ENCODE results near the gene RASSF9. TPM values are rescaled to one million over a fixed set of nuclear protein-coding genes. Genes with fewer than 3 reads are reported as not detected.

Gene RASSF9
- total and polyA plus RNA-seq, 10 of the 15 experiments (the other 5 are each of a cell fraction or from before 2014, with no cell fraction given), result under 0.01 to 0.10 TPM; not detected in 8

DNA sequence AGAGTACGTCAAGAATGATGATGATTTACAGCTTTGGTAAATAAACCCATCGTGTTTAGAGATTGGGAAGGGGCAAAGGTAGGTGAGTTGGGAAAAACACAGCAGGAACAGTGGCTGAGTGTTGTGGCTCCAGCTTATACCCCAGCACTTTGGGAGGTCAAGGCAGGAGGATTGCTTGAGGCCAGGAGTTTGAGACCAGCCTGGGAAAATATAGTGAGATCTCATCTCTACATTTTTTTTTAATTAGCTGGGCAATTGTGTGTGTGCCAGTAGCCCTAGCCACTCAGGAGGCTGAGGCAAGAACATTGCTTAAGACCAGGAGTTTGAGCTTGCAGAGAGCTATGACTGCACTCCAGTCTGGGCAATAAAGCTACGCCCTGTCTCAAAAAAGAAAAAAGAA is 77.1 kb downstream of the RASSF9 start:
- in situ Hi-C loops (cut with MboI) (no loop called here), intact Hi-C loops (cut with micrococcal nuclease; ENCODE audit: unreplicated experiment) (no loop called here)
- Histone ChIP-seq H3K4me1 (ENCODE audit: control insufficient read depth, insufficient read depth, low read length) (no peaks in the 10 kb centered on the region), H3K9me3 (replicated peaks; ENCODE audit: control insufficient read depth, insufficient read depth, low read length) (no peaks in the 10 kb centered on the region; the same call in 2 of the 3 replicates), H3K79me2 (ENCODE audit: control insufficient read depth, insufficient read depth, low read length) (no peaks in the 10 kb centered on the region), H3K27me3 (replicated peaks in 1 of 2; ENCODE audit: control insufficient read depth in 2 of 2, insufficient read depth in 2 of 2, low read length in 1 of 2) (no peaks in the 10 kb centered on the region), H4K20me1 (ENCODE audit: control insufficient read depth, insufficient read depth) (no peaks in the 10 kb centered on the region), H3K9ac (ENCODE audit: control insufficient read depth, insufficient read depth, low read length) (no peak overlapping the region), H3K27ac (ENCODE audit: control insufficient read depth, insufficient read depth) (no peak overlapping the region), H2AFZ (ENCODE audit: control insufficient read depth, low read depth, low read length) (no peak overlapping the region), H3K4me2 (ENCODE audit: control insufficient read depth, insufficient read depth) (no peak overlapping the region), H3K4me3 (no peak overlapping the region), H3K36me3 (ENCODE audit: control insufficient read depth in 2 of 2, insufficient read depth in 2 of 2, low read length in 1 of 2) (no peaks in the 10 kb centered on the region)
- TF ChIP-seq CREB1 (IDR thresholded peaks at IDR 0.05; ENCODE audit: low read depth) (no peak), RAD21 (IDR thresholded peaks at IDR 0.05; ENCODE audit: insufficient read depth, low read depth, low read length) (no peak), SIX5 (IDR thresholded peaks at IDR 0.05; ENCODE audit: low read depth, low read length, severe bottlenecking) (no peak), POLR2A (IDR thresholded peaks at IDR 0.05; ENCODE audit: low read depth, low read length) (no peak), CHD2 (IDR thresholded peaks at IDR 0.05; ENCODE audit: borderline replicate concordance, low read depth, low read length) (no peak), NFYA (IDR thresholded peaks at IDR 0.05; ENCODE audit: borderline replicate concordance, low read depth, low read length) (no peak)
- TF ChIP-seq, protein P1, sequence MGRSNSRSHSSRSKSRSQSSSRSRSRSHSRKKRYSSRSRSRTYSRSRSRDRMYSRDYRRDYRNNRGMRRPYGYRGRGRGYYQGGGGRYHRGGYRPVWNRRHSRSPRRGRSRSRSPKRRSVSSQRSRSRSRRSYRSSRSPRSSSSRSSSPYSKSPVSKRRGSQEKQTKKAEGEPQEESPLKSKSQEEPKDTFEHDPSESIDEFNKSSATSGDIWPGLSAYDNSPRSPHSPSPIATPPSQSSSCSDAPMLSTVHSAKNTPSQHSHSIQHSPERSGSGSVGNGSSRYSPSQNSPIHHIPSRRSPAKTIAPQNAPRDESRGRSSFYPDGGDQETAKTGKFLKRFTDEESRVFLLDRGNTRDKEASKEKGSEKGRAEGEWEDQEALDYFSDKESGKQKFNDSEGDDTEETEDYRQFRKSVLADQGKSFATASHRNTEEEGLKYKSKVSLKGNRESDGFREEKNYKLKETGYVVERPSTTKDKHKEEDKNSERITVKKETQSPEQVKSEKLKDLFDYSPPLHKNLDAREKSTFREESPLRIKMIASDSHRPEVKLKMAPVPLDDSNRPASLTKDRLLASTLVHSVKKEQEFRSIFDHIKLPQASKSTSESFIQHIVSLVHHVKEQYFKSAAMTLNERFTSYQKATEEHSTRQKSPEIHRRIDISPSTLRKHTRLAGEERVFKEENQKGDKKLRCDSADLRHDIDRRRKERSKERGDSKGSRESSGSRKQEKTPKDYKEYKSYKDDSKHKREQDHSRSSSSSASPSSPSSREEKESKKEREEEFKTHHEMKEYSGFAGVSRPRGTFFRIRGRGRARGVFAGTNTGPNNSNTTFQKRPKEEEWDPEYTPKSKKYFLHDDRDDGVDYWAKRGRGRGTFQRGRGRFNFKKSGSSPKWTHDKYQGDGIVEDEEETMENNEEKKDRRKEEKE (IDR thresholded peaks at IDR 0.05), result no peak
- WGBS (ENCODE audit: insufficient coverage, insufficient replicate concordance, low lambda C conversion rate, missing lambda C conversion rate), result 14% methylated on average over 3 of the region's 3 CpGs
- ATAC-seq (no peak), FAIRE-seq (no peak), DNase-seq (ENCODE audit: low read depth, low spot score) (no peak)
- ChIA-PET CTCF (no interaction called here), SMC1A (ENCODE audit: uncharacterized antibody, unreplicated experiment) (no interaction called here), POLR2A (no interaction called here), RAD21 (ENCODE audit: unreplicated experiment) (no interaction called here)
- no TSS peak for BruUV-seq (replicated peaks)
